GM10266 (cell line): ENCODE measurements around the gene HDAC7.

Experiments
- DNase-seq: peaks from one replicate; pipeline ENCODE4 v3.0.0; 2012; ENCODE audit errors: extremely low spot score
- TF ChIP-seq, protein P1 (sequence below): IDR thresholded peaks from 2 replicates; pipeline ENCODE4 v1.5.1; 2012; ENCODE audit warnings: mild to moderate bottlenecking, low read depth; ENCODE audit not compliant: control insufficient read depth, insufficient read depth; ENCODE audit errors: missing control alignments

HDAC7 gene

DNA sequence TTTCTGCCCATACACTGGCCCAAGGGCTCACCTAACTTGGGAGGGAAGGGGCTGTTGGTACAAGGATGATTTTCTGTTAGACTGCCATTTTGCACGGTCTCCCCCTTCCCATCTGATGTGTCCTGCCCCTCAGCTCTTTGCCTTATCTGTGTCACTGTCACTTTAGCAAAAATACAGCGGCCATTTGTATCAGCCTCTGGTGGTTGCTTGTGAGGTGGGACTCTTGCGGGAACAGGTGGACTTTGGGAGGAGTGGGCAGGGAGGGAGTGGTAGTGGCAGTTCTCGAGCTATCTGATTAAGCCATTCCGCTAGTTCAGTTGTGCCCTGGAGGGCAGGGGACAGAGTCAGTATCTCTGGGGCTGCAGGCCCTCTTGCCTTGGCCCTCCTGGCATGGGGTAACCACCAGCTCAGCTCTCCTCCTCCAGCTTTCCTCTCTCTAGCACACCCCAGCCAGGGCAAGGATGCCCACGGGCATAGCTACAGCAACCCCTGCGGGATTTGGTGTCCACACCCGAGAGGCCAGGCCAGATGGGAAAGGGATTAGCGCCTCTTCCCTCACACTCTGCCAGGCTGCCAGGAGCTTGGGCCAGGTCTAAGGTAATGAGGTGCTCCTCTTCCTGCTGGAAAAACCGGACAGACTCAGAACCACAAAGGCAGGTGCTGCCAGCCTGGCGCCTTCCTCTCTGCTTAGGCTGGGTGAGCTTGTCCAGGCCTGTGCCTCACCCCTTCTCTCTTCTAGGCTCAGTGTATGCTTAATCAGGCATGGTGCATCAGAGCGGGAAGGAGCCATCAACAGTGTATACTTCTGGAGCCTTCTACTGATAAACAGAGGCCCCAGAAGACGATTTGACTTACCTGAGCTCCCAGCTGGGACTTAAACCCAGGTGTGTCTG is 38.0 kb downstream of the HDAC7 start:
- TF ChIP-seq, protein P1, sequence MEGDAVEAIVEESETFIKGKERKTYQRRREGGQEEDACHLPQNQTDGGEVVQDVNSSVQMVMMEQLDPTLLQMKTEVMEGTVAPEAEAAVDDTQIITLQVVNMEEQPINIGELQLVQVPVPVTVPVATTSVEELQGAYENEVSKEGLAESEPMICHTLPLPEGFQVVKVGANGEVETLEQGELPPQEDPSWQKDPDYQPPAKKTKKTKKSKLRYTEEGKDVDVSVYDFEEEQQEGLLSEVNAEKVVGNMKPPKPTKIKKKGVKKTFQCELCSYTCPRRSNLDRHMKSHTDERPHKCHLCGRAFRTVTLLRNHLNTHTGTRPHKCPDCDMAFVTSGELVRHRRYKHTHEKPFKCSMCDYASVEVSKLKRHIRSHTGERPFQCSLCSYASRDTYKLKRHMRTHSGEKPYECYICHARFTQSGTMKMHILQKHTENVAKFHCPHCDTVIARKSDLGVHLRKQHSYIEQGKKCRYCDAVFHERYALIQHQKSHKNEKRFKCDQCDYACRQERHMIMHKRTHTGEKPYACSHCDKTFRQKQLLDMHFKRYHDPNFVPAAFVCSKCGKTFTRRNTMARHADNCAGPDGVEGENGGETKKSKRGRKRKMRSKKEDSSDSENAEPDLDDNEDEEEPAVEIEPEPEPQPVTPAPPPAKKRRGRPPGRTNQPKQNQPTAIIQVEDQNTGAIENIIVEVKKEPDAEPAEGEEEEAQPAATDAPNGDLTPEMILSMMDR, result no peak
- DNase-seq, result no peak

DNA sequence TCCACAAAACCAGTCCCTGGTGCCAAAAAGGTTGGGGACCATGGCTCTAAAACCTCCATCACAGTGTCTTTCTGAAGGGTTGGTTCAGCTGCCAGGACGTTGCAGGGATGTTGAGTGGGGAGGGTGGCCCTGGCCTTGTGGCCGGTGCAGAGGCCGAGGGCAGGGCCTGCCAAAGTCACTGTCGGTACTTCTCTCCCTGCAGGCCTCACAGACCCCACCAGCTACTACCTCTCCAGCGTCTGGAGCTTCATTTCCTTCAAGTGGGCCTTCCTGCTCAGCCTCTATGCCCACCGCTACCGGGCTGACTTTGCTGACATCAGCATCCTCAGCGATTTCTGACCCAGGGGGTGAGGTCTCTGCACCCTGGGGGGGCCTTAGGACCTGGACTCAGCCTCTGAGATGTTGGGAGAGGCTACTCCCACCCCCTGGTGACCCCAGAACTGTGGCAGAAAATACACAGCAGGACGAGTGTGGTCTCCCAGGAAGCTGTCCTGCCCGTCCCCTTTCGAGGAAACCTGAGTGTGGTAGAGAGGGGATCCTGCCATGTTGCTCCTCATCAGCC is 39.7 kb downstream of the HDAC7 start:
- TF ChIP-seq, protein P1, result no peak
- no peak for DNase-seq

DNA sequence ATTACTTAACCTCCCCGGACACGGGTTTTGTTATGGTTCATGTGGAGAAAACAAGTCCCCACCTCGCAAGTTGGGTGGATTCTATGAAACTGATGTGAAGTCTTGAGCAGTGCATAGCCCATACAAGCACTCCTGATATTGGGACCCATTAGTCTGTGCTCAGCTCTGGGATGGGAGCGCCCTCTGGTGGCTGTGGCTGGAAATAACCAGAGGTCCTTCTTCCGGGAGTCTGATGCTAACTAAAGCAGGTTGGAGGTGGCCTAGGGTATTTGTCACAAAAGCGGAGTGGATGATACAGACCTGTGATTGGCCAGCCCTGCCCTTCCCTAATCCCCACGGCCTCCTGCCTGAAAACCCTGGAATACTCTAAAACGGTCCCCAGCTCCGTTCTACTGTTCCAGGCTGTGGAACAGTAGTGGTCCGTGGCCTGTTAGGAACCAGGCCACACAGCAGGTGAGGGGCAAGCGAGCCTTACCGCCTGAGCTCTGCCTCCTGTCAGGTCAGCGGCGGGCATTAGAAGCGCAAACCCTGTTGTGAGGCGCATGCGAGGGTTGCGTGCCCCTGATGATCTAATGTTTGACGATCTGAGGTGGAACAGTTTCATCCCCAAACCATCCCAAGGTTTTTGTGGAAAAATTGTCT is 40.3 kb downstream of the HDAC7 start:
- TF ChIP-seq, protein P1, result peak; percentile 96
- peak; percentile 90 for DNase-seq

DNA sequence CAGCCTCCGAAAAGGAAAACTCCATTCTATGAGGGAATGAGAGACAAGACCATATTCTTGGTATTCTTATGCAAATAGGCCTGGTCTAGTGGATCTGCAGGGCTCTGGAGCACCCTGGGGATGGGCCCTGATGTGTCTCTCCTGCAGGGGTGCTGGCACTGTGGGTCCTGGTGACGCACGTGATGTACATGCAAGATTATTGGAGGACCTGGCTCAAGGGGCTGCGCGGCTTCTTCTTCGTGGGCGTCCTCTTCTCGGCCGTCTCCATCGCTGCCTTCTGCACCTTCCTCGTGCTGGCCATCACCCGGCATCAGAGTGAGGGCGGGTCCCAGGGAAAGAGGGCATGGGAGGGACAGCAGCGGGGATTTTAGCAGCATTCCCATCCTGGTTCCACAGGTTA is 40.8 kb downstream of the HDAC7 start:
- DNase-seq, result no peak
- TF ChIP-seq, protein P1, result no peak

DNA sequence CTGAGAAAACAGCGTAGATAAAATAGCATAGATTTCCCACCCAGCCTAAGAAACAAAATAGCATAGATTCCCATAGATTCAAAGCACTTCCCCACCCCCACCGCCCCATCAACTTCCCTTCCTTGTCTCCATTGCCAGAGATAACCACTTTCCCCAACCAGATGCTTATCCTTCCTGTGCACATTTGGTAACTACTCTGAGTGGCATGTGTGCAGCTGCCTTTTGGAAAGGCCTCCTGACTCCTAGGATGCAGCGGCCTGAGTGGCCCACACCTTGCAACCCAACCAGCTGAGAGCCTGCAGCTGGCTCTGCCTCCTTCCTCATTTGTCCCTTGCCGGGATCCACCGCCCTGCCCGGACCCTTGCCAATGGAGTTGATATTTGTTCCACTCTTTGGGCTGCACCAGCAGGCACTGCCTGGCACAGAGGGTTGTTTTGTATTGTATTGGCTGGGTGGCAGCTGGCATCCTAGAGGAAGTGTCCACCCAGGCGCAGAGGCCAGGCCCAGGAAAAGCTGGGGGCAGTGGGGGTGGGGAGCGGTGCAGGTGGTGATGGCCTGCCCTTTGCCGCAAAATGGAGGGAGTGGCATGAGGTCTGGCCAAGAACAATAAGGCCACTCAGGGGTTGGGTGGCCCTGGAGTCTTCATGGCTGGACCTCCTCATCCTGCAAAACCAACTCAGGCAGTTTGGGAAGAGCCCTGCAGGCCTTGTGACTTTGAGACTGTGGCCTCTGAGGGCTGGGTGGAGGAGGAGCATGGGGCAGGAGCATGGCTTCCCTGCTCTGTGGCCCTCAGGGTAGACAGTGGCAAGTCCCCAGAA is 41.8 kb downstream of the HDAC7 start:
- no peak for DNase-seq

DNA sequence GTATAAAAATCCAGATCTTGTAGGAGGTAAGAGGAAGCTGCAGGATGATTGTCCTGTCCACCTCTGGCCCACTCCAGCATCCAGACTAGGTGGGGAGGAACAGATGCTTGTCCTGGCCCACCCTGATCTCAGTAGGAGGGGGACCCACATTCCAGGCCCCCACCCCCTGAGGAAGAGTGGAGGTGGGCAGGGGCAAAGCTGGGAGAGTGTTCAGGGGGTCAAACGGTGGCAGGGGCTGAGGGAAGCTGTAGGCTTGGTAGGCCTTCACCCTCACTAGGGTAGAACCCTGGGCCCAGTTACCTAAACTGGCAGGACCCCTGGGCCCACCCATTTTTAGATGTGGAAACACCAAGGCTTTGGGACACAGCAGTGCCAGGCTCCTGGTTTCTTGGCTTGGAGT is 42.6 kb downstream of the HDAC7 start:
- DNase-seq, result no peak
- TF ChIP-seq, protein P1, result no peak

More for the DNA sequence above, 41.8 kb downstream of the HDAC7 start:
- TF ChIP-seq, protein P1, result no peak
